Natural killer cell (primary cell): ENCODE data around the gene NOS1AP. TPM values are rescaled to one million over a fixed set of nuclear protein-coding genes. Genes with fewer than 3 reads are reported as not detected.

Source experiments
- ATAC-seq, 3 donors: fragments of 150-1000 bp in 2 of 3; fragments of 200-7000 bp in 1 of 3; cut with Tn5 transposase; 1 replicate in 1 of 3; 2 replicates in 2 of 3; pipeline ENCODE4 v1.10.0; 2021; ENCODE audit warnings: mild to moderate bottlenecking in 2 of 3, moderate library complexity in 2 of 3
- DNase-seq, 2 donors: peaks; one replicate each; pipeline versions ENCODE4 v3.0.0 to v3.0.0-alpha.2; 2013 to 2021; ENCODE audit warnings: mixed read lengths in 1 of 2
- H3K27ac ChIP-seq: one replicate; pipeline ENCODE4 v1.5.1; 2013; ENCODE audit warnings: mild to moderate bottlenecking, low read length
- H3K27me3 ChIP-seq: one replicate; pipeline ENCODE4 v1.6.1; 2013; ENCODE audit warnings: low read length; ENCODE audit not compliant: control insufficient read depth, insufficient read depth
- H3K36me3 ChIP-seq: one replicate; pipeline ENCODE4 v1.6.1; 2013; ENCODE audit warnings: low read length; ENCODE audit not compliant: control insufficient read depth, insufficient read depth
- H3K4me1 ChIP-seq: one replicate; pipeline ENCODE4 v1.6.1; 2013; ENCODE audit warnings: low read length; ENCODE audit not compliant: control insufficient read depth, insufficient read depth
- H3K4me3 ChIP-seq: one replicate; pipeline ENCODE4 v1.5.1; 2013; ENCODE audit warnings: low read length
- H3K9me3 ChIP-seq: one replicate; pipeline ENCODE4 v1.6.1; 2013; ENCODE audit warnings: low read length; ENCODE audit not compliant: control insufficient read depth, insufficient read depth
- H3K27ac Mint-ChIP-seq, 2 donors: one replicate each; pipeline ENCODE4 v1.8.0; 2022; ENCODE audit warnings: mild to moderate bottlenecking in 2 of 2, mixed read lengths in 2 of 2, moderate library complexity in 1 of 2
- H3K27me3 Mint-ChIP-seq, 2 donors: one replicate each; pipeline ENCODE4 v1.8.0; 2022; ENCODE audit warnings: low read depth in 2 of 2, mixed read lengths in 2 of 2
- H3K36me3 Mint-ChIP-seq: one replicate; pipeline ENCODE4 v1.8.0; 2022; ENCODE audit warnings: mixed read lengths
- H3K4me1 Mint-ChIP-seq, 2 donors: one replicate each; pipeline ENCODE4 v1.8.0; 2022; ENCODE audit warnings: mixed read lengths in 2 of 2
- H3K4me3 Mint-ChIP-seq: one replicate; pipeline ENCODE4 v1.8.0; 2022; ENCODE audit warnings: mild to moderate bottlenecking, moderate library complexity, mixed read lengths
- H3K9me3 Mint-ChIP-seq, 2 donors: one replicate each; pipeline ENCODE4 v1.8.0; 2022; ENCODE audit warnings: mixed read lengths in 2 of 2
- WGBS: methylation state at CpG from one replicate; pipeline ENCODE4 v1.1.7; 2013; ENCODE audit warnings: missing lambda C conversion rate; ENCODE audit not compliant: insufficient coverage; 5-methylcytosine and 5-hydroxymethylcytosine counted together
- intact Hi-C: fragments of 100-400 bp; cut with micrococcal nuclease; formaldehyde crosslinking; loops from one replicate; pipeline ENCODE4 v1.14.2; 2022
- total RNA-seq, 4 donors: library from RNA; stranded (reverse); fragments of 120-200 nt in 1 of 4; gene quantifications; one replicate each; pipeline versions ENCODE4 v1.2.3 to v1.2.4, GENCODE V29; 2013 to 2022
- TF ChIP-seq, protein P1 (sequence below): fragments of 200-600 bp; IDR thresholded peaks from one replicate; pipeline ENCODE4 v1.8.0; 2022; ENCODE audit warnings: antibody characterized with exemption

The NOS1AP gene
- total RNA-seq, 3 donors from 2014 or later (not counting 1 experiment from before 2014, with no cell fraction given), result 0.09 to 0.20 TPM; not detected in 1

DNA sequence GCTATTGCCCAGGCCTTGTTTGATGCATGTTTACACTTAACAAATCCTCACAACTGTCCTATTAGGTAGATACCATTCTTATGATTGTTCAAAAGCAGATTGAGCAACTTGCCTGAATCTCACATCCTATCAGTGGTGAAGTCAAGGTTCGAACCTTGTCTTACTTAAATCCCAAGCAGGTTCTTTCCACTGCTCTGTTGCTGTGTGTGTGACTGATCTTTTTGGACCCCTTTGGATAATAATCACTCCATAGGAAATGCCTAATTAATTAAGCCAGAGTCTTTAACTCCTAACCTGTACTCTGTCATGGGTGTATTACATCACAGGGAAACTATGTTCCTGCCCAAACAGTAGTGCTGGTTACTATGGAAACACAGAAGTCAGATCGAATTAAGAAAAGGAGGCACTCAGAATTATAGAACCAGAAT lies 222.9 kb downstream of the NOS1AP start:
- Histone ChIP-seq H3K27me3 (no peaks in the 10 kb centered on the region), H3K4me1 (peaks cover 32% of the 10 kb centered on the region), H3K27ac (no peak overlapping the region), H3K9me3 (no peaks in the 10 kb centered on the region), H3K4me3 (no peak overlapping the region), H3K36me3 (no peaks in the 10 kb centered on the region)
- Mint-ChIP-seq H3K4me1 (peaks cover 35 to 40% of the 10 kb centered on the region in 2 donors), H3K27me3 (peaks cover 0 to 3% of the 10 kb centered on the region in 2 donors), H3K9me3 (no peaks in the 10 kb centered on the region), H3K36me3 (no peaks in the 10 kb centered on the region), H3K4me3 (no peak overlapping the region), H3K27ac (no peak overlapping the region)
- 73% methylated on average over 2 of the region's 2 CpGs for WGBS
- intact Hi-C loops, result no loop called here
- ATAC-seq (no peak), DNase-seq (no peak)
- TF ChIP-seq, protein P1, sequence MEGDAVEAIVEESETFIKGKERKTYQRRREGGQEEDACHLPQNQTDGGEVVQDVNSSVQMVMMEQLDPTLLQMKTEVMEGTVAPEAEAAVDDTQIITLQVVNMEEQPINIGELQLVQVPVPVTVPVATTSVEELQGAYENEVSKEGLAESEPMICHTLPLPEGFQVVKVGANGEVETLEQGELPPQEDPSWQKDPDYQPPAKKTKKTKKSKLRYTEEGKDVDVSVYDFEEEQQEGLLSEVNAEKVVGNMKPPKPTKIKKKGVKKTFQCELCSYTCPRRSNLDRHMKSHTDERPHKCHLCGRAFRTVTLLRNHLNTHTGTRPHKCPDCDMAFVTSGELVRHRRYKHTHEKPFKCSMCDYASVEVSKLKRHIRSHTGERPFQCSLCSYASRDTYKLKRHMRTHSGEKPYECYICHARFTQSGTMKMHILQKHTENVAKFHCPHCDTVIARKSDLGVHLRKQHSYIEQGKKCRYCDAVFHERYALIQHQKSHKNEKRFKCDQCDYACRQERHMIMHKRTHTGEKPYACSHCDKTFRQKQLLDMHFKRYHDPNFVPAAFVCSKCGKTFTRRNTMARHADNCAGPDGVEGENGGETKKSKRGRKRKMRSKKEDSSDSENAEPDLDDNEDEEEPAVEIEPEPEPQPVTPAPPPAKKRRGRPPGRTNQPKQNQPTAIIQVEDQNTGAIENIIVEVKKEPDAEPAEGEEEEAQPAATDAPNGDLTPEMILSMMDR, result no peak

DNA sequence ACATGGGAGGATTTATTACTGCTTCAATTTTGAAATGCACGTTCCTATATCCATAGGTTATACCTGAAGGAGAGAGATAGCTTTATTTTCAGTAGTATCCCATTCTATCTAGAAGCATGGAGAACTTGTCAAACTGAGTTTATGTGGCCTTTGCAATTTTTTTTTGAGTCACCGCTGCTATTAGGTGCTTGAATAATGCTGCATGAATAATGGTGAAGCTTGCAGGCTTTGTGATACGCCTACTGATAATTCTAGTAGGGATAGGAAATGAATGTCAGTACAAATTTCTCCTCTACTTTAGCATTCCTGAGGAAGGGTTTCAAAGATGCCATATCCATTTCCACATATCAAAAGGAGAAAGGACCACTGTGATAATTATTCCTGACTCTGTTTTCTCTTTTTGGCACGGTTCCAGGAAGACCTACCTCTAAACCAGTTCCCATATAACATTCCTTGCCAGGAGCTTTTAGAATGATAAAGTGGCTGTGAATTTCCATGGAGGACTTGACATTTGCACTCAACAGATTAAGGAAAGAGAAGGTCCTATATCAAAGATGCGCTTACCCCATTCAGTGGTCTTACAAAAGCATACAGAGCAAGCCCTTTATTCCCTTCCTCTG lies 223.7 kb downstream of the NOS1AP start:
- DNase-seq (no peak), ATAC-seq (no peak)
- Histone ChIP-seq H3K36me3 (no peaks in the 10 kb centered on the region), H3K27ac (no peak overlapping the region), H3K4me1 (peaks cover 40% of the 10 kb centered on the region), H3K9me3 (no peaks in the 10 kb centered on the region), H3K4me3 (no peak overlapping the region), H3K27me3 (no peaks in the 10 kb centered on the region)
- Mint-ChIP-seq H3K27ac (no peak overlapping the region), H3K36me3 (no peaks in the 10 kb centered on the region), H3K4me1 (peaks cover 42 to 47% of the 10 kb centered on the region in 2 donors), H3K9me3 (no peaks in the 10 kb centered on the region), H3K4me3 (no peak overlapping the region), H3K27me3 (peaks cover 0 to 3% of the 10 kb centered on the region in 2 donors)
- TF ChIP-seq, protein P1, result no peak
- intact Hi-C loops, result no loop called here
- 100% methylated on average over 3 of the region's 5 CpGs for WGBS

GRCh38 chr1:162294015-162294414 lies 224.5 kb downstream of the NOS1AP start:
- DNase-seq (no peak), ATAC-seq (no peak)
- peaks cover 0 to 3% of the 10 kb centered on the region in 2 donors for H3K27me3 Mint-ChIP-seq
- H3K9me3 Mint-ChIP-seq, result no peaks in the 10 kb centered on the region
- Histone ChIP-seq H3K36me3 (no peaks in the 10 kb centered on the region), H3K9me3 (no peaks in the 10 kb centered on the region), H3K27me3 (no peaks in the 10 kb centered on the region), H3K27ac (no peak overlapping the region), H3K4me3 (no peak overlapping the region), H3K4me1 (peaks cover 42% of the 10 kb centered on the region)
- H3K36me3 Mint-ChIP-seq, result no peaks in the 10 kb centered on the region
- no peak overlapping the region for H3K4me3 Mint-ChIP-seq
- TF ChIP-seq, protein P1, result no peak
- WGBS, result 88% methylated on average over 3 of the region's 3 CpGs
- intact Hi-C loops, result no loop called here
- peak overlapping the region in 1 of 2 donors; percentile 57 for H3K27ac Mint-ChIP-seq
- peaks cover 46 to 51% of the 10 kb centered on the region in 2 donors for H3K4me1 Mint-ChIP-seq

- TF ChIP-seq, protein P1, result no peak
- H3K27me3 Mint-ChIP-seq, result peaks cover 0 to 3% of the 10 kb centered on the region in 2 donors
- Histone ChIP-seq H3K4me1 (peaks cover 42% of the 10 kb centered on the region), H3K27ac (peak overlapping the region; percentile 34), H3K27me3 (no peaks in the 10 kb centered on the region), H3K36me3 (no peaks in the 10 kb centered on the region), H3K4me3 (no peak overlapping the region), H3K9me3 (peaks cover 3% of the 10 kb centered on the region)
- peak; percentile 47 to 78 (median 61) for ATAC-seq
- WGBS, result 37% methylated on average over 4 of the region's 4 CpGs
- H3K27ac Mint-ChIP-seq, result peak overlapping the region; percentile 80 to 81
- H3K4me1 Mint-ChIP-seq, result peaks cover 46% of the 10 kb centered on the region in 2 donors
- H3K4me3 Mint-ChIP-seq, result peak overlapping the region; percentile 62
- peak in 1 of 2 donors; percentile 9 for DNase-seq
- intact Hi-C loops, result no loop called here
- H3K9me3 Mint-ChIP-seq, result peaks cover 0 to 3% of the 10 kb centered on the region in 2 donors
- H3K36me3 Mint-ChIP-seq, result no peaks in the 10 kb centered on the region
Observed at GRCh38 chr1:162297208-162297607, 227.7 kb downstream of the NOS1AP start.
